D721Med (cell line): Measurements from ENCODE around the gene TNN.
"Not testable (repeated sequence)": the region's sequence is repeated elsewhere in the genome, so short reads cannot be mapped to it uniquely, and the experiment has no call there.

ENCODE experiments used
- DNase-seq: peaks from one replicate; pipeline ENCODE4 v3.0.0; 2011; ENCODE audit warnings: low spot score; ENCODE audit not compliant: insufficient read length
- FAIRE-seq: peaks from 2 replicates; lab custom pipeline; 2011; peaks lifted over from hg19 to GRCh38; lab: Jason Lieb, UNC
- TF ChIP-seq, protein P1 (sequence below): IDR thresholded peaks from 2 replicates; pipeline ENCODE4 v1.5.1; 2012; ENCODE audit warnings: mild to moderate bottlenecking, control low read depth; ENCODE audit not compliant: insufficient read depth; ENCODE audit errors: missing control alignments

The TNN gene

DNA sequence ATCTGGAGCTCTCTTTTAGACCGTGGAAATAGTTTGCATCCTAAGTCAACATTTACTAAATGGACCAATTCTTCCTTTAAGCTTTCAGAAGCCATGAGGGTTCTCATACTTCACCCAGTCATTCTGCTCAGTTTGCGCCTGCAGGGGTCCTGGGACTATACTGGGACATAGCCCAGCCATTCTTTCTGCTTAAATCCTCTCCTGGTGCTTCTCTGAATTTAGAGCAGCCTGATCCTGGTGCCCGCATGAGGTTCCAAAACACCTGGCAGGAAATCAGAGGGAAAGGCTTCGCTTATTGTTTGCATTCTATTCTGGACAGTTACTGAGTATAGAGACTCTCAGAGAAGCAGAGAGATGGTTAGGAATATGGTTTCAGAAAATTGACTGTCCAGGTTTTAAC is 27.0 kb downstream of the TNN start:
- DNase-seq (no peak), FAIRE-seq (no peak)
- TF ChIP-seq, protein P1, sequence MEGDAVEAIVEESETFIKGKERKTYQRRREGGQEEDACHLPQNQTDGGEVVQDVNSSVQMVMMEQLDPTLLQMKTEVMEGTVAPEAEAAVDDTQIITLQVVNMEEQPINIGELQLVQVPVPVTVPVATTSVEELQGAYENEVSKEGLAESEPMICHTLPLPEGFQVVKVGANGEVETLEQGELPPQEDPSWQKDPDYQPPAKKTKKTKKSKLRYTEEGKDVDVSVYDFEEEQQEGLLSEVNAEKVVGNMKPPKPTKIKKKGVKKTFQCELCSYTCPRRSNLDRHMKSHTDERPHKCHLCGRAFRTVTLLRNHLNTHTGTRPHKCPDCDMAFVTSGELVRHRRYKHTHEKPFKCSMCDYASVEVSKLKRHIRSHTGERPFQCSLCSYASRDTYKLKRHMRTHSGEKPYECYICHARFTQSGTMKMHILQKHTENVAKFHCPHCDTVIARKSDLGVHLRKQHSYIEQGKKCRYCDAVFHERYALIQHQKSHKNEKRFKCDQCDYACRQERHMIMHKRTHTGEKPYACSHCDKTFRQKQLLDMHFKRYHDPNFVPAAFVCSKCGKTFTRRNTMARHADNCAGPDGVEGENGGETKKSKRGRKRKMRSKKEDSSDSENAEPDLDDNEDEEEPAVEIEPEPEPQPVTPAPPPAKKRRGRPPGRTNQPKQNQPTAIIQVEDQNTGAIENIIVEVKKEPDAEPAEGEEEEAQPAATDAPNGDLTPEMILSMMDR, result no peak

DNA sequence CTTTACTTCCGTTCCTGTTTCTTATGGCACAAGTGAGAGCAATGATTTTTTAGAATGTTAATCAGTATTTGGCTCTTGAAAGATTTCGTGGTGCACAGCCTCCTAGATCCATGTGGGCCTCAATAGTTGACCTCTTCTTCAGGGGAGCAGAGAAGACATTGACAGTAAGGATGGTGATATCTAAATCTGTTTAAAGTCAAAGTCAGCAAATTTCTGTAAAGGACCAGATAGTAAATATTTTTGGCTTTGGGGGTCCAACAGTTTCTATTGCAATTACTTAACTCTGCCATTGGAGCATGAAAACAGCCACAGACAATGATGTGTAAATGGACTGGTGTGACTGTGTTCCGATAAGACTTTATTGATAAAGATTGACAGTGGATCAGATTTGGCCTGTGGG is 27.4 kb downstream of the TNN start:
- DNase-seq (no peak), FAIRE-seq (no peak)
- TF ChIP-seq, protein P1, result no peak

- DNase-seq (no peak), FAIRE-seq (no peak)
- TF ChIP-seq, protein P1, result no peak
These were observed 28.5 kb downstream of the TNN start for GRCh38 chr1:175095978-175096607.

- TF ChIP-seq, protein P1, result no peak
- DNase-seq (no peak), FAIRE-seq (no peak)
These were observed 29.7 kb downstream of the TNN start for GRCh38 chr1:175097361-175097760.

GRCh38 chr1:175099916-175100315 is 32.3 kb downstream of the TNN start:
- TF ChIP-seq, protein P1, result no peak
- no peak for FAIRE-seq
- no peak for DNase-seq

- FAIRE-seq, DNase-seq: not testable (repeated sequence)
These were observed 34.5 kb downstream of the TNN start for GRCh38 chr1:175102166-175102565.

DNA sequence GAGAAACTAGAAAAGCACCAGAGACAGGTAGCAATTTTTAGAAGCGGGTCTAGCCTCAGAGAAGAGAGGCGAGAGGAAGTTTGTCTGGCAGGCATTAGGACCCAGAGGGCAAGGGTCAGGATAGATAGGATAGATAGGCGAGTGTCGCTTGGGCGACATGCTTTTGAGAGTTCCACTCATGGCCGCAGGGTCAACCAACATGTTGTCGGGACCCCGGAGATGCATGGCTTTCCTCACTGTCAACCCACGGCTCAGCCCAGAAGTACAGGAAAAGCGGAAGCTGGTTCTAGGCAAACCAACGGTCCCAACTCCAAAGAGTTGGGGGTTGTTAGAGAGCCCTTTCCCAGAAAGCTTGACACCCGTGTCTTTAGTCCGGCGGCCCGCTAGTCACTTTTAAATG is 38.9 kb downstream of the TNN start:
- not testable (repeated sequence) for DNase-seq, FAIRE-seq

DNA sequence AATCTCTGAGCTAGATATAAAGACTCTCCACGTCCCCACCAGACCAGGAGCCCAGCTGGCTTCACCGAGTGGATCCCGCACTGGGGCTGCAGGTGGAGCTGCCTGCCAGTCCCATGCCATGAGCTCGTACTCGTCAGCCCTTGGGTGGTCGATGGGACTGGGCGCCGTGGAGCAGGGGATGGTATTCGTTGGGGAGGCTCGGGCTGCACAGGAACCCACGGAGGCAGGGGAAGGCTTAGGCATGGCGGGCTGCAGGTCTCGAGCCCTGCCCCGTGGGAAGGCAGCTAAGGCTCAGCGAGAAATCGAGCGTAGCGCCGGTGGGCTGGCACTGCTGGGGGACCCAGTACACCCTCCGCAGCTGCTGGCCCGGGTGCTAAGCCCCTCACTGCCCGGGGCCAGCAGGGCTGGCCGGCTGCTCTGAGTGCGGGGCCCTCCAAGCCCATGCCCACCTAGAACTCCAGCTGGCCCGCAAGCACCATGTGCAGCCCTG is 40.7 kb downstream of the TNN start:
- FAIRE-seq, DNase-seq: not testable (repeated sequence)

DNA sequence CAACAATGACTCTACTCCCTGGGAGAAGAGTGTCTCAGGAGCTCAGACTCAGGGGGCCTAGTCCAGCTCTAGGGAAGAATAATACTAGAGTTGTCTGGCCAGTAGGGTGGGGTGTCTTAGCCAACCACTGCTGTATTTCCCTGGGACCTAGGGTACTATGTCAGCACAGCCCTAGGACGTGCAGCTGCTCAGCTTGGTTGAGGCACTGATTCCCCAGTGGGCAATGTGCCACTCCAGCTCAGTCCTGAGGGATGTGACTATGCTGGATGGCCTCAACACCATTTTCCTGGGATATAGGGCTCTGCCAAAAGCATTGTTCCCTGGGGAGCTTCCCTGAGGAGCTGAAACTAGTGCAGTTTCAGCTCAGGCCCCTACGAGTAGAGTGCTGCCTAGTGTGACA is 47.4 kb downstream of the TNN start:
- DNase-seq, result no peak
- FAIRE-seq, result no peak
- TF ChIP-seq, protein P1, result no peak
